Fibroblast of lung (primary cell): ENCODE measurements around the gene RNPEP. TPM values are rescaled to one million over a fixed set of nuclear protein-coding genes. Genes with fewer than 3 reads are reported as not detected.

ENCODE experiments used
- DNase-seq, 2 donors: peaks; one replicate each; pipeline versions ENCODE4 v3.0.0 to v3.0.0-alpha.2; 2010; ENCODE audit warnings: low read depth in 2 of 2
- H2AFZ ChIP-seq: 2 replicates; pipeline ENCODE4 v1.5.1; 2012; ENCODE audit warnings: low read length, control low read depth, inconsistent platforms
- H3K27ac ChIP-seq: 2 replicates; pipeline ENCODE4 v1.5.1; 2011; ENCODE audit warnings: low read length, control low read depth; ENCODE audit not compliant: insufficient read depth
- H3K27me3 ChIP-seq: 2 replicates; pipeline ENCODE4 v1.5.1; 2011; ENCODE audit warnings: mild to moderate bottlenecking, low read length; ENCODE audit not compliant: control insufficient read depth, insufficient read depth
- H3K36me3 ChIP-seq: 2 replicates; pipeline ENCODE4 v1.5.1; 2011; ENCODE audit warnings: low read length; ENCODE audit not compliant: control insufficient read depth, insufficient read depth
- H3K4me1 ChIP-seq: 2 replicates; pipeline ENCODE4 v1.5.1; 2011; ENCODE audit warnings: low read length; ENCODE audit not compliant: control insufficient read depth, insufficient read depth; ENCODE audit errors: extremely low read depth
- H3K4me2 ChIP-seq: 2 replicates; pipeline ENCODE4 v1.5.1; 2011; ENCODE audit warnings: low read length, control low read depth; ENCODE audit not compliant: insufficient read depth; ENCODE audit errors: extremely low read depth
- H3K4me3 ChIP-seq, 4 experiments: fragments of 200-600 bp in 1 of 4; sonication (generic) in 1 of 4; replicated peaks in 1 of 4; 2 replicates each; pipeline ENCODE4 v1.5.1; 2011 to 2016; ENCODE audit warnings: low read length in 4 of 4, low read depth in 3 of 4, mild to moderate bottlenecking in 3 of 4, control low read depth in 2 of 4, inconsistent platforms in 1 of 4, mixed read lengths in 1 of 4; ENCODE audit not compliant: insufficient read depth in 1 of 4; ENCODE audit errors: control extremely low read depth in 1 of 4
- H3K79me2 ChIP-seq: 2 replicates; pipeline ENCODE4 v1.5.1; 2012; ENCODE audit warnings: mild to moderate bottlenecking, low read length, inconsistent platforms; ENCODE audit not compliant: control insufficient read depth, insufficient read depth
- H3K9ac ChIP-seq: 2 replicates; pipeline ENCODE4 v1.5.1; 2011; ENCODE audit warnings: mild to moderate bottlenecking, low read length, control low read depth; ENCODE audit not compliant: insufficient read depth
- H3K9me3 ChIP-seq: 2 replicates; pipeline ENCODE4 v1.5.1; 2012; ENCODE audit warnings: low read depth, low read length; ENCODE audit not compliant: control insufficient read depth, insufficient read depth
- H4K20me1 ChIP-seq: 2 replicates; pipeline ENCODE4 v1.5.1; 2011; ENCODE audit warnings: low read length; ENCODE audit not compliant: control insufficient read depth, insufficient read depth; ENCODE audit errors: extremely low read depth
- CTCF ChIP-seq, 2 donors: IDR thresholded peaks in 1 of 2; conservative IDR thresholded peaks in 1 of 2; 1 replicate in 1 of 2; 2 replicates in 1 of 2; pipeline ENCODE4 v1.5.1; 2011 to 2012; ENCODE audit warnings: low read length in 2 of 2, control low read depth in 1 of 2, inconsistent platforms in 1 of 2, low read depth in 1 of 2, mild to moderate bottlenecking in 1 of 2
- EZH2 ChIP-seq: IDR thresholded peaks from 2 replicates; pipeline ENCODE4 v1.5.1; 2012; ENCODE audit warnings: low read length, control low read depth, mild to moderate bottlenecking; ENCODE audit errors: missing control alignments
- polyA plus RNA-seq, 2 donors: library from polyadenylated mRNA; depleted of rRNA in 1 of 2; stranded (reverse) in 1 of 2; unstranded in 1 of 2; fragments of >200 nt; gene quantifications; 2 replicates each; pipeline ENCODE4 v1.2.1, GENCODE V29; 2011 to 2012; ENCODE audit warnings: missing spikeins in 1 of 2
- total RNA-seq: library from RNA; depleted of rRNA; stranded (reverse); fragments of >200 nt; gene quantifications from 2 replicates; pipeline ENCODE4 v1.2.1, GENCODE V29; 2014

RNPEP gene
- total and polyA plus RNA-seq, 2 donors (not counting 1 experiment from before 2014, with no cell fraction given): 56.9 to 77.1 TPM

DNA sequence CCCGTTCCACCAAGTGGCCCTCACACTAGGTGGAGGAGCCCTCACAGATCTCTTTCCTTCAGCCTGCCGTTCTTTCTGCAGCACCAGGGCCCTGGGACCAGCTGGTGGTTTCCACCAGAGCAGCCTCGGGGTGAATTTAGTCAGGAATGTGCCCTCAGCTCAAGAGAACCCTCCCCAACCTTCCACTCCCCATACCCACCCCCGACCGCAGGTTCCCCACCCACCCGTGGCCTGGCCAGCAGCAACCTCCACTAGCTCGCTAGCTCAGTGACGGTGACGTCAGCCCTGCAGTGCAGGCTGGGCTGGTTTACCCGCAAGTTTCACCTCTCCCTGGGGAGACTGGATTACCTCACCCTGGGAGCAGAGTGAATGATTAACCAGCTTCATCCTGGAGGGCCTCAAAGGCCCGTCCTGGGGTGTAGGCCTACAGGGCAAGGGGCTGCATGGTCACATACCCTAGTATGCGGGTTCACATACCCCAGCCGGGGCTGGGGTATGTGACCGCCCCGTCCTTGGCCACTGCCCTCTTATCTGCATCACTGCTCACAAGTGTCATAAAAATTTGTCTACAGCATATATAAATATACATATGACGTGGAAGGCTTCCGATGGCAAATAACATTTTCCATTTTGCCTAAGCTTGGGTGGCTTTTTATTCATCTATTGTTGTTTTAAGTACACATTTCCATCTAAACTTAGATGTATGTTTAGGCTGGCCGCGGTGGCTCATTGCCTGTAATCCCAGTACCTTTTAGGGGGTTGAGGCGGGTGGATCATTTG is 52.4 kb downstream of the RNPEP start:
- no peaks in the 10 kb centered on the region for H3K36me3 ChIP-seq
- no peaks in the 10 kb centered on the region for H3K9me3 ChIP-seq
- no peak overlapping the region for H3K9ac ChIP-seq
- no peaks in the 10 kb centered on the region for H4K20me1 ChIP-seq
- no peak overlapping the region for H3K4me3 ChIP-seq
- no peak overlapping the region for H3K27ac ChIP-seq
- H3K4me1 ChIP-seq: peaks cover 2% of the 10 kb centered on the region
- H3K27me3 ChIP-seq: peaks cover 3% of the 10 kb centered on the region
- no peak overlapping the region for H2AFZ ChIP-seq
- peak overlapping the region; percentile 5 for H3K4me2 ChIP-seq
- peak; percentile 94 to 97 for DNase-seq
- no peaks in the 10 kb centered on the region for H3K79me2 ChIP-seq
- TF ChIP-seq CTCF (conservative IDR thresholded peaks at IDR 0.05 in 1 of 2, IDR thresholded peaks at IDR 0.05 in 1 of 2; ENCODE audit: low read depth in 1 of 2, low read length in 2 of 2) (no peak), EZH2 (no peak)

DNA sequence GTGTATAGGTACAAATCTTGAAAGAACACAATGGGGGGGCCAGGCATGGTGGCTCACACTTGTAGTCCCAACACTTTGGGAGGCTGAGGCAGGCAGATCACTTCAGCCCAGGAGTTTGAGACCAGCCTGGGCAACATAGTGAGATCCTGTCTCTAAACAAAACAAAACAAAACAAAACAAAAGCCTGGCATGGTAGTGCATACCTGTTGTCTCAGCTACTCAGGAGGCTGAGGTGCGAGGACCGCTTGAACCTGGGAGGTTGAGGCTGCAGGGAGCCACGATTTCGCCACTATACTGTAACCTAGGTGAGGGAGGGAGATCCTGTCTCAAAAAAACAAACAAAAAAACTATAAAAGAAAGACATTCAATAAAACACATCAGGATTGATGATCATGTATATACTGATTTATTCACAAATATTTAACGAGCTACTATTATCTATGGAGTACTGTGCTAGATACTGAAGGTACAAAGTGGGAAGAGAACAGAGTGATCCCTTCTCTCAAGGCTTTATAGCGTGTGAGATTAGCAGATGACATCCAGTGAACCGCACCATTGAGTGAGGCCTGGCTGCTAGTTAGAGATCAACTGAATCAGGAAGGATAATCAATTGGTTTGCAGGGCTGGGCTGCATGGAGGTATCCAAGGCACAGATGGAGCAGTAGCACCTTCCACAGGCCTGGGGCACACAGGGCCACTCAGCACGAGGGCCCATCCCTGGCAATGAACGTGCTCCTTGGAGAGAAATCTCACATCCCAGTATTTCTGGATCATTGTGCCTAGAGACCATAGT is 54.3 kb downstream of the RNPEP start:
- H3K4me3 ChIP-seq: no peak overlapping the region
- H3K4me1 ChIP-seq: peaks cover 2% of the 10 kb centered on the region
- H3K36me3 ChIP-seq: no peaks in the 10 kb centered on the region
- H3K9ac ChIP-seq: no peak overlapping the region
- H3K9me3 ChIP-seq: no peaks in the 10 kb centered on the region
- no peak overlapping the region for H2AFZ ChIP-seq
- H4K20me1 ChIP-seq: no peaks in the 10 kb centered on the region
- H3K27me3 ChIP-seq: peaks cover 3% of the 10 kb centered on the region
- no peak for DNase-seq
- no peaks in the 10 kb centered on the region for H3K79me2 ChIP-seq
- TF ChIP-seq EZH2 (no peak), CTCF (conservative IDR thresholded peaks at IDR 0.05 in 1 of 2, IDR thresholded peaks at IDR 0.05 in 1 of 2; ENCODE audit: low read depth in 1 of 2, low read length in 2 of 2) (no peak)
- H3K4me2 ChIP-seq: no peak overlapping the region
- H3K27ac ChIP-seq: no peak overlapping the region

- no peak overlapping the region for H3K9ac ChIP-seq
- H3K4me3 ChIP-seq: no peak overlapping the region
- H3K9me3 ChIP-seq: no peaks in the 10 kb centered on the region
- no peak overlapping the region for H2AFZ ChIP-seq
- H3K79me2 ChIP-seq: no peaks in the 10 kb centered on the region
- no peaks in the 10 kb centered on the region for H4K20me1 ChIP-seq
- DNase-seq: peak in 1 of 2 donors; percentile 43
- H3K27ac ChIP-seq: no peak overlapping the region
- no peak for TF ChIP-seq CTCF (conservative IDR thresholded peaks at IDR 0.05 in 1 of 2, IDR thresholded peaks at IDR 0.05 in 1 of 2; ENCODE audit: low read depth in 1 of 2, low read length in 2 of 2)
- no peak for TF ChIP-seq EZH2
- H3K36me3 ChIP-seq: no peaks in the 10 kb centered on the region
- H3K4me2 ChIP-seq: no peak overlapping the region
- peaks cover 4% of the 10 kb centered on the region for H3K27me3 ChIP-seq
- peaks cover 2% of the 10 kb centered on the region for H3K4me1 ChIP-seq
These were observed 55.4 kb downstream of the RNPEP start for GRCh38 chr1:202037706-202038296.
